Trophoblast cell (in vitro differentiated cells and primary cell): Measurements from ENCODE around the gene BIRC7.

ENCODE experiments used
- DNase-seq, 2 donors: peaks; one replicate each; pipeline ENCODE4 v3.0.0-alpha.2; 2016
- H2AFZ ChIP-seq: 2 replicates; pipeline ENCODE4 v1.6.1; 2013; ENCODE audit warnings: low read length, moderate library complexity, mild to moderate bottlenecking; ENCODE audit not compliant: insufficient read depth, poor library complexity
- H2AK5ac ChIP-seq: 2 replicates; pipeline ENCODE4 v1.6.1; 2013; ENCODE audit warnings: mild to moderate bottlenecking, low read length
- H2BK120ac ChIP-seq: 2 replicates; pipeline ENCODE4 v1.6.1; 2013; ENCODE audit warnings: low read length, mild to moderate bottlenecking, moderate library complexity; ENCODE audit not compliant: insufficient read depth, poor library complexity
- H2BK12ac ChIP-seq: 2 replicates; pipeline ENCODE4 v1.6.1; 2013; ENCODE audit warnings: mild to moderate bottlenecking, low read length, moderate library complexity
- H2BK5ac ChIP-seq: 2 replicates; pipeline ENCODE4 v1.6.1; 2013; ENCODE audit warnings: low read length, low read depth, moderate library complexity, mild to moderate bottlenecking; ENCODE audit not compliant: poor library complexity
- H3K14ac ChIP-seq: 2 replicates; pipeline ENCODE4 v1.6.1; 2013; ENCODE audit warnings: mild to moderate bottlenecking, low read length
- H3K18ac ChIP-seq: 2 replicates; pipeline ENCODE4 v1.6.1; 2013; ENCODE audit warnings: mild to moderate bottlenecking, low read length
- H3K23ac ChIP-seq: 2 replicates; pipeline ENCODE4 v1.6.1; 2013; ENCODE audit warnings: low read length
- H3K27ac ChIP-seq: 2 replicates; pipeline ENCODE4 v1.5.1; 2013; ENCODE audit warnings: low read depth, mild to moderate bottlenecking, inconsistent platforms, low read length, moderate library complexity
- H3K27me3 ChIP-seq: 2 replicates; pipeline ENCODE4 v1.6.1; 2013; ENCODE audit warnings: inconsistent platforms, mild to moderate bottlenecking, low read length, moderate library complexity; ENCODE audit not compliant: insufficient read depth
- H3K36me3 ChIP-seq, 2 experiments: 1 replicate in 1 of 2; 2 replicates in 1 of 2; pipeline ENCODE4 v1.6.1; 2013; ENCODE audit warnings: low read length in 2 of 2, mild to moderate bottlenecking in 2 of 2, moderate library complexity in 1 of 2; ENCODE audit not compliant: insufficient read depth in 2 of 2, control insufficient read depth in 1 of 2
- H3K4ac ChIP-seq: 2 replicates; pipeline ENCODE4 v1.6.1; 2013; ENCODE audit warnings: low read depth, mild to moderate bottlenecking, low read length, moderate library complexity
- H3K4me1 ChIP-seq, 2 experiments: 1 replicate in 1 of 2; 2 replicates in 1 of 2; pipeline ENCODE4 v1.6.1; 2013; ENCODE audit warnings: low read length in 2 of 2, mild to moderate bottlenecking in 2 of 2, moderate library complexity in 1 of 2; ENCODE audit not compliant: insufficient read depth in 2 of 2, control insufficient read depth in 1 of 2
- H3K4me2 ChIP-seq: 2 replicates; pipeline ENCODE4 v1.6.1; 2013; ENCODE audit warnings: inconsistent platforms, mild to moderate bottlenecking, low read length, moderate library complexity
- H3K4me3 ChIP-seq: 2 replicates; pipeline ENCODE4 v1.5.1; 2013; ENCODE audit warnings: mild to moderate bottlenecking, low read depth, low read length, inconsistent platforms
- H3K79me1 ChIP-seq: one replicate; pipeline ENCODE4 v1.6.1; 2013; ENCODE audit warnings: low read length
- H3K79me2 ChIP-seq: 2 replicates; pipeline ENCODE4 v1.6.1; 2013; ENCODE audit warnings: low read length, mild to moderate bottlenecking; ENCODE audit not compliant: control insufficient read depth, insufficient read depth, poor library complexity
- H3K9ac ChIP-seq: 2 replicates; pipeline ENCODE4 v1.6.1; 2013; ENCODE audit warnings: mild to moderate bottlenecking, low read length
- H3K9me3 ChIP-seq: 2 replicates; pipeline ENCODE4 v1.6.1; 2013; ENCODE audit warnings: low read depth, mild to moderate bottlenecking, control low read depth, inconsistent platforms, low read length; ENCODE audit not compliant: insufficient read depth
- H4K12ac ChIP-seq: 2 replicates; pipeline ENCODE4 v1.6.1; 2013; ENCODE audit warnings: low read depth, mild to moderate bottlenecking, low read length, moderate library complexity
- H4K8ac ChIP-seq: 2 replicates; pipeline ENCODE4 v1.6.1; 2013; ENCODE audit warnings: low read depth, mild to moderate bottlenecking, low read length, moderate library complexity
- H4K91ac ChIP-seq: one replicate; pipeline ENCODE4 v1.6.1; 2013; ENCODE audit warnings: low read depth, mild to moderate bottlenecking, low read length, moderate library complexity
- WGBS: extraction: QIAGEN DNeasy Blood & Tissue Kit; methylation state at CpG from one replicate; pipeline ENCODE4 v1.1.7; 2013; ENCODE audit warnings: missing lambda C conversion rate; ENCODE audit not compliant: insufficient read length, insufficient coverage; ENCODE audit errors: extremely low coverage; 5-methylcytosine and 5-hydroxymethylcytosine counted together

The BIRC7 gene

GRCh38 chr20:63284544-63284949 is 48.8 kb downstream of the BIRC7 start:
- no peak overlapping the region for H3K4ac ChIP-seq
- H3K4me3 ChIP-seq: no peak overlapping the region
- no CpG with 5 or more reads among the region's 25 CpGs for WGBS
- H2BK120ac ChIP-seq: no peak overlapping the region
- H3K14ac ChIP-seq: no peak overlapping the region
- no peak overlapping the region for H4K91ac ChIP-seq
- no peaks in the 10 kb centered on the region for H3K79me2 ChIP-seq
- H3K27ac ChIP-seq: no peak overlapping the region
- no peak overlapping the region for H3K23ac ChIP-seq
- H3K27me3 ChIP-seq: no peaks in the 10 kb centered on the region
- no peaks in the 10 kb centered on the region for H3K4me1 ChIP-seq
- H2AFZ ChIP-seq: no peak overlapping the region
- H2BK12ac ChIP-seq: no peak overlapping the region
- DNase-seq: no peak
- peaks cover 98% of the 10 kb centered on the region in 2 experiments for H3K36me3 ChIP-seq
- no peak overlapping the region for H3K9ac ChIP-seq
- H4K12ac ChIP-seq: no peak overlapping the region
- no peak overlapping the region for H3K4me2 ChIP-seq
- no peaks in the 10 kb centered on the region for H3K79me1 ChIP-seq
- H3K9me3 ChIP-seq: peaks cover 2% of the 10 kb centered on the region
- H2BK5ac ChIP-seq: no peak overlapping the region
- H3K18ac ChIP-seq: no peak overlapping the region
- H4K8ac ChIP-seq: no peak overlapping the region
- no peak overlapping the region for H2AK5ac ChIP-seq

- H3K27me3 ChIP-seq: no peaks in the 10 kb centered on the region
- peaks cover 99% of the 10 kb centered on the region in 2 experiments for H3K36me3 ChIP-seq
- no peak overlapping the region for H4K8ac ChIP-seq
- no peak overlapping the region for H3K23ac ChIP-seq
- no peak overlapping the region for H4K91ac ChIP-seq
- H2BK5ac ChIP-seq: no peak overlapping the region
- no peak overlapping the region for H3K4ac ChIP-seq
- WGBS: no CpG with 5 or more reads among the region's 13 CpGs
- H3K4me1 ChIP-seq: no peaks in the 10 kb centered on the region
- H3K79me2 ChIP-seq: no peaks in the 10 kb centered on the region
- H2AFZ ChIP-seq: no peak overlapping the region
- H3K9ac ChIP-seq: no peak overlapping the region
- no peak overlapping the region for H3K4me2 ChIP-seq
- no peak overlapping the region for H3K27ac ChIP-seq
- H3K4me3 ChIP-seq: no peak overlapping the region
- DNase-seq: no peak
- H4K12ac ChIP-seq: no peak overlapping the region
- H2BK120ac ChIP-seq: no peak overlapping the region
- no peaks in the 10 kb centered on the region for H3K79me1 ChIP-seq
- H3K14ac ChIP-seq: no peak overlapping the region
- no peak overlapping the region for H2BK12ac ChIP-seq
- H2AK5ac ChIP-seq: no peak overlapping the region
- H3K9me3 ChIP-seq: peaks cover 2% of the 10 kb centered on the region
- no peak overlapping the region for H3K18ac ChIP-seq
Observed at GRCh38 chr20:63284981-63285524, 49.3 kb downstream of the BIRC7 start.

- Histone ChIP-seq H2BK120ac (no peak overlapping the region), H2AK5ac (no peak overlapping the region), H2BK12ac (no peak overlapping the region), H3K4me1 (peaks cover 0 to 4% of the 10 kb centered on the region in 2 experiments), H3K4ac (no peak overlapping the region), H4K12ac (no peak overlapping the region), H4K8ac (no peak overlapping the region), H3K36me3 (peaks cover 91 to 94% of the 10 kb centered on the region in 2 experiments), H3K4me3 (no peak overlapping the region), H2BK5ac (no peak overlapping the region), H3K18ac (no peak overlapping the region), H3K79me2 (no peaks in the 10 kb centered on the region), H3K9ac (no peak overlapping the region), H3K79me1 (no peaks in the 10 kb centered on the region), H3K4me2 (no peak overlapping the region), H3K27ac (no peak overlapping the region), H4K91ac (no peak overlapping the region), H3K23ac (no peak overlapping the region), H3K9me3 (peaks cover 2% of the 10 kb centered on the region), H3K27me3 (no peaks in the 10 kb centered on the region), H2AFZ (no peak overlapping the region), H3K14ac (no peak overlapping the region)
- no peak for DNase-seq
- WGBS: no CpG with 5 or more reads among the region's 44 CpGs
Observed at GRCh38 chr20:63285636-63286615, 50.2 kb downstream of the BIRC7 start.

- no peak overlapping the region for H3K4me2 ChIP-seq
- H3K4me1 ChIP-seq: peaks cover 0 to 6% of the 10 kb centered on the region in 2 experiments
- no peak overlapping the region for H2BK12ac ChIP-seq
- H3K4ac ChIP-seq: no peak overlapping the region
- DNase-seq: no peak
- no CpG with 5 or more reads among the region's 23 CpGs for WGBS
- no peak overlapping the region for H2AK5ac ChIP-seq
- no peak overlapping the region for H3K9ac ChIP-seq
- H3K18ac ChIP-seq: no peak overlapping the region
- H4K91ac ChIP-seq: no peak overlapping the region
- H3K14ac ChIP-seq: no peak overlapping the region
- no peak overlapping the region for H4K12ac ChIP-seq
- H2BK120ac ChIP-seq: no peak overlapping the region
- H3K79me2 ChIP-seq: no peaks in the 10 kb centered on the region
- H3K27ac ChIP-seq: no peak overlapping the region
- no peaks in the 10 kb centered on the region for H3K79me1 ChIP-seq
- H2AFZ ChIP-seq: no peak overlapping the region
- peaks cover 80 to 83% of the 10 kb centered on the region in 2 experiments for H3K36me3 ChIP-seq
- no peak overlapping the region for H3K23ac ChIP-seq
- H3K4me3 ChIP-seq: no peak overlapping the region
- H3K9me3 ChIP-seq: peaks cover 2% of the 10 kb centered on the region
- H2BK5ac ChIP-seq: no peak overlapping the region
- H3K27me3 ChIP-seq: no peaks in the 10 kb centered on the region
- H4K8ac ChIP-seq: no peak overlapping the region
Observed at GRCh38 chr20:63286781-63287696, 51.3 kb downstream of the BIRC7 start.
